ENCODE data around the gene RCN2.
"Not testable (repeated sequence)": the region's sequence is repeated elsewhere in the genome, so short reads cannot be mapped to it uniquely, and the experiment has no call there.

The RCN2 gene

DNA sequence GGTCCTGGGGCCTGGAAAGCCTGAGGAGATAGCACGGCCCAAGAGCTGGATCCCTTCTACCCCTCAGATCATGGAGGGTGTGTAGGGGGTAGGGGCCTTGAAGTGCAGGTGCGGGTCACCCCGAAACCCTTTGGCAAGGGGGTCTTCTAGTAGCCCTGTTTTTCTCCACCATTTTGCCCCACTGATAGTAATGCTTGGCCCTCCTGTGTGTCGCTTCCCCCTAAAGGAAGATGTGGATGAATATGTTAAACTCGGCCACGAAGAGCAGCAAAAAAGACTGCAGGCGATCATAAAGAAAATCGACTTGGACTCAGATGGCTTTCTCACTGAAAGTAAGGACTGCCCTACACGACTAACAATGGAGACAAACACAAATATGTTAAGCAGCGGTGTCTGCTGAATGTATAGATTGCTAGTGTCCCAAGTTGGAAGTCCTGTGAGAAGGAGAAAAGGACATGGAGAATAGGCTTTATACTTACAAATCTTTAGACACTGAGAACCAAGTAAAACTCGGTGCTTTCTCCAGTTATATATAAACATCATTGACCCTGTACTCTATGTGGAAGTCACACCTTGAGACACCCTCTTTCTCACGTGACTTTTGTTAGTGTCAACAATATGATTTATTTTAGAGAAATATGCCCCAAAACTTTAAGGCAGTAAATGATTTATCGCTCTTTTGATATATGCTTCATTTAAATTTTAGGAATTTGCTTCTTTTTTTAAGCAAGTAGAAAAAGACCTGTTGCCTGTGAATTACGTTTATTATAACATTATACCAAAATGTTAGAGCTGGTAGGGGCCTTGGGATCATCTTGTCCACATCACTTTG, 802 bp downstream of the RCN2 start:
- DNase-seq: no peak

- no peak for DNase-seq
These were observed 4.1 kb downstream of the RCN2 start for GRCh38 chr15:76935620-76936019.

- DNase-seq: no peak
These were observed 5.1 kb downstream of the RCN2 start for GRCh38 chr15:76936671-76937070.

DNA sequence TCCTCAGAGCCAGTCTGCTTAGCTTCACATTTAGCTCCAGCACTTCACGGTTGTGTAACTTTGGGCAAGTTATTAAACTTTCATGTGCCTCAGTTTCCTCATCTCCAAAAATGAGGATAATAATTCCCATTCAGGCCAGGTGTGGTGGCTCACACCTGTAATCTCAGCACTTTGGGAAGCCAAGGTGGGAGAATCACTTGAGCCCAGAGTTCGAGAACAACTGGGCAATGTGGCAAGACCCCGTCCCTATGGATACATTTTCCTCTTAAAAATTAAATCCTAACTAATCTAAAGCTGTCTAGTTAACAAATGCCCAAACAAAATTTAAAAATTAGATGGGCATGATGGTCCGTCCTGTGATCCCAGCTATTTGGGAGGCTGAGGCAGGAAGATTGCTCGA, 7.2 kb downstream of the RCN2 start:
- DNase-seq: no peak

GRCh38 chr15:76939715-76940114, 8.2 kb downstream of the RCN2 start:
- no peak for DNase-seq

- DNase-seq: no peak
These were observed 10.1 kb downstream of the RCN2 start for GRCh38 chr15:76941636-76942035.

- no peak for DNase-seq
These were observed 10.8 kb downstream of the RCN2 start for GRCh38 chr15:76942331-76942730.

DNA sequence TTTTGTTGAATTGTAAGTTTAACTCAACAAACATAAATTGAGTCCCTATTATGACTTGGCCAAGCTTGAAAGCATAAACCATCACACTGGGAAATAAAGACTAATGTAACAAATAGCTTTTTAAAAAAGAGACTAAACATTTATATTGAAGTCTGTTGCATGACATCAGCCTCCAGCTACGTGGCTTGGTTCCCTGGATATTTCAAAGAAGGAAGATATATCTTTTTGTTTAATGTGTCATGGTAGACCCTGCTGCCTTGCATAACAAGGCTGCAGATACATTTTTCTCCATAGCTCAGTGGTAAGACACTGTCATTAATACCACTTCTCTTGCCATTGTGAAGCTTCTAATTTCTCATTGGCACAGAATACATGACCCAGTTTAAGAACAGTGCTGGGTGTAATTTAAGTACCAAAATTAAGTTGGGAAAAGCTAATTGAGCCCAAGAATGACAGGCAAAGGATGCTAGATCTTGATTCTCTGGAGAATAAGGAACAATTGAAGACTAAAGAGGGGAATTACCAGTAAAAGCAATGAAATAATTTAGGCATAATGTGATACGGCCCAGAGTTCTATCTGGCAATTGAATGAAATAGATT, 14.0 kb downstream of the RCN2 start:
- no peak for DNase-seq

DNA sequence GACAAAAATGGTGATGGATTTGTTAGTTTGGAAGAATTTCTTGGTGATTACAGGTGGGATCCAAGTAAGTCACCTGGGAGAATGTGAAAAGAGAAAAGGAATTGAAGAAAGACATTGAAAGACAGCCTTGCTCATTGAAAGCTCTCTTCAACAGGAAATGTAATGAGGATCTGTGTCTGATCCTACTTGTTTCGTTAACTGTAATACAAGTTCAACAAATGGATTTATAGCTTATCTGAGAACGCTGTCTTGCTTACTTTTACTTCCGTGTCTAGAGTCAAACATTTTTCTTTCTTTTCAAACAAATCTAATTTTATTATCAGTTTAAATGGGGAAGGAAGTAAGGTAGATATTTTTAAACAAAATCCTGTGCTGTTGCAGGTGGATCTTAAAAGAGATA, 15.9 kb downstream of the RCN2 start:
- DNase-seq: no peak

GRCh38 chr15:76951220-76951619, 19.7 kb downstream of the RCN2 start:
- DNase-seq: no peak

DNA sequence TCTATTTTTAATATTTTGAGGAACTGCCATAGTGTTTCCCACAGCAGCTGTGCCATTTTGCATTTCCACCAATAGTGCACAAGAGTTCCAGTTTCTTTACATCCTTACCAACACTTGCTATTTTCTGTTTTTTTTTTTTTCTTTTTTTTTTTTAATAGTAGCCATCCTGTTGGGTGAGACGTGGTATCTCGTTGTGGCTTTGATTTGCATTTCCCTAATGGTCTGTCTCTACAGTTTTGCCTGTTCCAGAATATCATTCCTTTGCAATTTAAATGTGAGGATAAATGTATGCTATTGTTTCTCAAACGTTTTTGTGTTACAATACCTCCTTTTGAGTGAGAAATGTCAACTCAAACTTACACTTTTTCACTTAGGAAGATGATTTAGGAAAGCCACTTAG, 22.4 kb downstream of the RCN2 start:
- DNase-seq: no peak

- no peak for DNase-seq
These were observed 23.2 kb downstream of the RCN2 start for GRCh38 chr15:76954744-76955143.

GRCh38 chr15:76961268-76962011, 29.9 kb downstream of the RCN2 start:
- no peak for DNase-seq

DNA sequence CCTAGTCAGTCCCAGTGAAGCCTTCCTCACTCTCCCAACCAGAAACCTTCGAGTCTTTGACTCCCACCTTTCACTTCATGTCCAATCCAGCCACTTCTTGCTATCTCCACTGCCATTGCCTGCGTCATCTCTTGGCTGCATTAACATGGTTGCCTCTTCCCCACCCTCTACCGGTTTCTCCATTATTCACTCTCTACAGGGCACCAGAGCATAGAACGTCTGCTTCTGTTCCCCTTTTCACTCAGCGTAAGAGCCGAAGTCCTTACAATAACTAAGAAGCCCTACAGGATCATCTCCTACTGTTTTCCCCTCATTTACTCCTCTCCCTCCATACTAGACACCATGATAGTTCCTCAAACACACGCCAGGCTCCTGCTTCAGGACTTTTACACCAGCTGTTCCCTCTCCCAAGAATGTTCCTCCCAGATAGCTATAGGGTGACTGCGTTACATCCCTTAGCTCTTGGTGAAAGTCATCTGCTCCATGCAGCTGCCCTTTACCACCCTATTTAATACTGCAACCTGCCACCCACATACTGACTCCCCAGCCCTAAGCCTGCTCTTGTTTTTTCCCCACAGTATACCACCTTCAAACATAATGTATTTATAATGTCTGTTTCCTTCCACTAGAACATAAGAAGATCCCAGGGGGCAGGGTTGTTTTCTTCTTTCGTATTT, 30.9 kb downstream of the RCN2 start:
- DNase-seq: no peak

GRCh38 chr15:76963596-76963995, 32.0 kb downstream of the RCN2 start:
- DNase-seq: no peak

- DNase-seq: no peak
These were observed 32.6 kb downstream of the RCN2 start for GRCh38 chr15:76964157-76964556.

DNA sequence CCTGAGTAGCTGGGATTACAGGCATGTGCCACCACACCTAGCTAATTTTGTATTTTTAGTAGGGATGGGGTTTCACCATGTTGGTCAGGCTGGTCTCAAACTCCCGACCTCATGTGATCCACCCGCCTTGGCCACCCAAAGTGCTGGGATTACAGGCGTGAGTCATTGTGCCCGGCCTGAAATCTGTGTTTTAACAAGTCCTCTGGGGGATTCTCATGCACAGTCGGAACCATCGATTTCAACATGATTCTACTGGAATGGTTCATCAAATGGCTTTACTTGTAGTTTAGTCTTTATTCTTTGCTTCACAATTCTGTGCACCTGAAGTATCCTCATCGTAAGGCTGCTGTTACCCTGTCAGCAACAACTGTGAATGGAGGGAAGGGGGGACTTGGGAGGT, 34.5 kb downstream of the RCN2 start:
- not testable (repeated sequence) for DNase-seq

DNA sequence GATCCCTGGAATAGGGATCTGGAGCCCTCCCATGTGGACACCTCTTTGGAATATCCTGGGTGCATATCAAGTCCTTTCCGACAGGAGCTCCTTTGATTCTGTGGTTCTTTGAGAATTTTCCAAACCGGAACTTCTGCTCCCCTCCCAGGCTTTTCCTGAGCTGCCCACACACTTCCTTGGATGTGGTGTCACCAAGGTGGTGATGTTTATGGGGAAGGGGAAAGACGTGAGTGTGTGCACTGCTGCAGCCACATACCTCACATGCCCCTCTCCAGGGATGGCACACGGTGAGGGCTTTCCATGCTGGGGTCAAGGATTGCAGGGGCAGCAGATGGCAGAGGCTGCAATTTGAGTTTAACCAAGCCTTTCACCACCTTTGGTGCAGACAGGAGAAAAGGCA, 35.5 kb downstream of the RCN2 start:
- no peak for DNase-seq

DNA sequence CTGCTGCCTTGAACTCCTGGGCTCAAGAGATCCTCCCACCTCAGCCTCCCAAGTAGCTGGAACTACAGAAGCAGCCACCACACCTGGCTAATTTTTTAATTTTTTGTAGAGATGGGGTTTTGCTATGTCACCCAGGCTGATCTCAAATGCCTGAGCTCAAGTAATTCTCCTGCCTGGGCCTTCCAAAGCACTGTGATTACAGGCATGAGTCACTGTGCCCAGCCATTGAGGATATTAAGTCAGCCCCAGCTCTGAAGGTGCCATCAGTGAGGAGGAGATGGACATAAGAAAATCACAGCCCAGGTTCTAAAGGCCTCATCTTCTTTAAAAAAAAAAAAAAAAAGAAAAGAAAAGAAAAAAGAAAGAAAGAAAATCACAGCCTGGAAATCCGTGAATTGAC, 36.8 kb downstream of the RCN2 start:
- DNase-seq: no peak

DNA sequence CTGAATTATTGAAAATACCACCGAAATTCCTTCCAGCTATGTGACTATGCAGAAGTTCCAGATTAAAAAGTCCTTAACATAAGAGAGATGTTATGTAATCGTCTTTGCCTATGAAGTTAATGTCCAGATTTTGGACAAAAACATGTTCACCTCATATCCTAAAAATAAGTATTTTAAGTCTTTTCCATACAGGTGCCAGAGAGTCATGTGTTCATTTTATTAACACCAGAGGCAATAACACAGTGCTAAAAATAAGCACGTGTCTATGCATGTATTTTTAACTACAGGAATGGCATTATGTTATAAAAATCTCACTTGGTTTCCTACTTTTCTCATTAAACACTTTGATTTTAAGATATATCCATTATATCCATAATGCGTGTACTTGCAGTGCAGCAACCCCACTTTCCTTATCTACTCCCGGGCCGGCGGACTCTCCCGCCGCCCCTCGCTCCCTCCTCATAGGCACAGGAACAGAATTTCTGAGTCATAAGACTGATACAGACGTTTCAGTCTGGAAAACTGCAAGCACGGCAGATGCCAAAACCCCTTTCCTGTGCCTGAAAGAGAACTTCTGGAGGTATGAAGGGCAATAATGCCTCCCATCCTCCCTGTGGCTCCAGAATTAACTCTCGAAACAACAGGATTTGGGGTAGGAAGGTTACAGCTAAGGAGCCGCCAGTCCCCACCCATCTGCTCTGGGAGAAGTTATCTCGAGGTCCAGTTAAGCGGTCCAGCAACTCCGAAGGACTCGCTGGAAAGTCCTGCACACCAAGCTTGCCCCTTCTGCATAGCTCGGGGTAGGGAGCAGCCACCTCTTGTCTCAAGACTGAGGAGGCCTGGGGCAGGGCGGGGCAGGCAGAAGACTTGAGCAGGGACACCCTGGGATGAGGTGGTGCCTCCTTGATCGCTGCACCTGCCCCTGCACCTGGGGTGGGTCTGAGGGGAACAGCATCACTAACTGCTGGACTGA, 41.1 kb downstream of the RCN2 start:
- DNase-seq: no peak

DNA sequence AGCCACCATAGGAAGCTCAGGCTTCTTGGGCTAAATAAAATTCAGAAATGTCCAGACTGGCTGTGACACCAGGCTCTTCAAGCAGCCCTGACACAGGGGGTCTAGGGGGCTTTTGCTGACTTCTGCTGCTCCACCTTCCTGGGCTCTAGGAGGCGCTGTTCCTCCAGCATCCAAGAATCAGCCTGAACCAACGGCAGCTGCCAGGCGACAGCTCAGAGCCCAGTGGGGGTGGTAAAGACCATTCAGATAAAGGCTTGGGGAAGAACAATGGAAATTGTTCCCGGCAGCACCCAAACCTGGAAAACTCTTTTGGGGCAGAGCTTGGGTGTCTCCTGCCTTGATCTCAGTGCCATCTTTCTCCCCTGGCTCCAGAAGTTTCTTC, 41.8 kb downstream of the RCN2 start:
- DNase-seq: no peak

DNA sequence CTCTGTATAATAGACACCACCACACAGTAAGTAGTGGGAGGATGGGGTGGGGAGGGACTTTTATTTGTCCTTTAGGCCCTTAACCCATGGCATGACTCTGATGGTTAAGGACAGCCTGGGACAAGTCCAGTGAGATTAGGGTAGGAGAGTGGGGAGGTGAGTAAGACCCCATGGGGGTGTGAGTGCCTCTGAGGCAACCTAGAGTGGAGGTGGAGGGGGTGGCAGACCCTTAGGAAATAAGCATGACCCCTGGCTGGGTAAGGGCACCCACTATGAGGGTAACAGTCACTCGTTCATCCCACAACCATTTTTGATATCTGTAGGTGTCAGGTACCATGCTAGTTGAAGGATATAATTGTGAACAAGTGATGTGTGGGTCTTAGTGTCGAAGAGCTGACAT, 42.4 kb downstream of the RCN2 start:
- no peak for DNase-seq

Measured in left hindlimb (tissue), 1 donor.